ENCODE results near the gene PPP2R3B.

Gene PPP2R3B

DNA sequence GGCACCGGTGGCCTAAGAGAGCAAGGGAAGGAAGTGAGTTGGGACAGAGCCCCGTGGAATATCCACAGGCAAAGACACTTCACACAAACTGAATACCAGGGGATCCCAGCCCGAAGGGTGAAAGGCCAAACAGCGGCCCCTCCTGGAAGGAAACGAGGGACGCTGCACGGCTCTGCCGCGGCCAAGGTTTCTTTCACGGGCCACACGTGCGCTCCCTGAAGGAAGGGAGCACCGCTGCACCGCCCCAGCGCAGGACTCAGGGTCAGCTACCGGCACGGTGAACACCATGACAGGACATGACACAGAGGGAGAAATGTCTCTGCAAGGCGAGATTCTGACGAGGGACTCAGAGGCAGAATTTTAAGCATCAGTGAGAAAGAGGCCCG is 36.6 kb downstream of the PPP2R3B start:
- no peak for DNase-seq (ENCODE audit: low read depth)
- no peak overlapping the region for H3K4me3 ChIP-seq (ENCODE audit: low read length)
- TF ChIP-seq, protein P1, sequence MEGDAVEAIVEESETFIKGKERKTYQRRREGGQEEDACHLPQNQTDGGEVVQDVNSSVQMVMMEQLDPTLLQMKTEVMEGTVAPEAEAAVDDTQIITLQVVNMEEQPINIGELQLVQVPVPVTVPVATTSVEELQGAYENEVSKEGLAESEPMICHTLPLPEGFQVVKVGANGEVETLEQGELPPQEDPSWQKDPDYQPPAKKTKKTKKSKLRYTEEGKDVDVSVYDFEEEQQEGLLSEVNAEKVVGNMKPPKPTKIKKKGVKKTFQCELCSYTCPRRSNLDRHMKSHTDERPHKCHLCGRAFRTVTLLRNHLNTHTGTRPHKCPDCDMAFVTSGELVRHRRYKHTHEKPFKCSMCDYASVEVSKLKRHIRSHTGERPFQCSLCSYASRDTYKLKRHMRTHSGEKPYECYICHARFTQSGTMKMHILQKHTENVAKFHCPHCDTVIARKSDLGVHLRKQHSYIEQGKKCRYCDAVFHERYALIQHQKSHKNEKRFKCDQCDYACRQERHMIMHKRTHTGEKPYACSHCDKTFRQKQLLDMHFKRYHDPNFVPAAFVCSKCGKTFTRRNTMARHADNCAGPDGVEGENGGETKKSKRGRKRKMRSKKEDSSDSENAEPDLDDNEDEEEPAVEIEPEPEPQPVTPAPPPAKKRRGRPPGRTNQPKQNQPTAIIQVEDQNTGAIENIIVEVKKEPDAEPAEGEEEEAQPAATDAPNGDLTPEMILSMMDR (conservative IDR thresholded peaks at IDR 0.05; ENCODE audit: low read length): no peak

- no peak overlapping the region for H3K4me3 ChIP-seq (ENCODE audit: low read length)
- TF ChIP-seq, protein P1 (conservative IDR thresholded peaks at IDR 0.05; ENCODE audit: low read length): no peak
- no peak for DNase-seq (ENCODE audit: low read depth)
Measured at GRCh38 chrX:349702-350101, 37.0 kb downstream of the PPP2R3B start.

GRCh38 chrX:349196-349595 is 37.5 kb downstream of the PPP2R3B start:
- DNase-seq (ENCODE audit: low read depth): no peak
- no peak overlapping the region for H3K4me3 ChIP-seq (ENCODE audit: low read length)
- TF ChIP-seq, protein P1 (conservative IDR thresholded peaks at IDR 0.05; ENCODE audit: low read length): no peak

- no peak overlapping the region for H3K4me3 ChIP-seq (ENCODE audit: low read length)
- TF ChIP-seq, protein P1 (conservative IDR thresholded peaks at IDR 0.05; ENCODE audit: low read length): no peak
- no peak for DNase-seq (ENCODE audit: low read depth)
Measured at GRCh38 chrX:348461-349117, 38.1 kb downstream of the PPP2R3B start.

DNA sequence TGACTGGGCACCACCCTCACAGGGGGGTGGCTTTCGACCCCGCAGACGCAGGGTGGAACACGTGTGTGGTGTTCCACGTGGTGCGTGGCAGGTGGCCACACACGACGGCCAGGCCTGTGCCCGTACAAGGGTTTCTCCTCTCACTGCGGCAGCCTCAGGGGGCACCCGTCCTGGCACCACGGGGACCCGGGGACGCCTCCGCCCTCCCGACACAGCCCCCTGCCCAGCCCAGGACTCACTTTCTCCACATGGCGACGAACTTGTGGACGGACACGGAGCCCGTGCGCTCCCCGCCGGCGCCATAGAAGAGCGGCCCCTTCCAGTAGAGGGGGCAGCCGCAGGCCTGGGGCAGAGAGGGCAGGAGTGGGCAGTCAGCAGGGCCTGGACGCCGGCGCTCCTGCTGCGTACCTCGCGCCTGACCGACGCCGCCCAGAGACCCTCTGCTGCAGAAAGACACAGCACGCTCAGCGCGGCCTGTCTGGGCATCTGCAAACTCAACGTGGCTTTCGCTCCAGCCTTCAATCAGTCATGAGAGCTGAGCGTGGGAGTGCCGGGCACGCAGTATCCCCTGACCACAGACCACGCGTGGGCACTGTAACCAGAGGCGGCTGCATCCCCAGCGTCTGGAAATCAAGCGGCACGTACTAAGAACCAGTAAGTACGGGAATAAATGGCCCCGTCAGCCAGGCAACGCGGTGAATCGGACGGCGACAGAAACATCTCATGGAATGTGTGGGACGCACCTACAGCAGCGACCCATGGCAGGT is 39.2 kb downstream of the PPP2R3B start:
- TF ChIP-seq, protein P1 (conservative IDR thresholded peaks at IDR 0.05; ENCODE audit: low read length): no peak
- no peak overlapping the region for H3K4me3 ChIP-seq (ENCODE audit: low read length)
- no peak for DNase-seq (ENCODE audit: low read depth)

GRCh38 chrX:346034-346813 is 40.5 kb downstream of the PPP2R3B start:
- TF ChIP-seq, protein P1 (conservative IDR thresholded peaks at IDR 0.05; ENCODE audit: low read length): no peak
- H3K4me3 ChIP-seq (ENCODE audit: low read length): no peak overlapping the region
- no peak for DNase-seq (ENCODE audit: low read depth)
